GM10266 (cell line): ENCODE measurements around the gene LEP.
"Not testable (repeated sequence)": the region's sequence is repeated elsewhere in the genome, so short reads cannot be mapped to it uniquely, and the experiment has no call there.

Source experiments
- DNase-seq: peaks from one replicate; pipeline ENCODE4 v3.0.0; 2012; ENCODE audit errors: extremely low spot score
- TF ChIP-seq, protein P1 (sequence below): IDR thresholded peaks from 2 replicates; pipeline ENCODE4 v1.5.1; 2012; ENCODE audit warnings: mild to moderate bottlenecking, low read depth; ENCODE audit not compliant: control insufficient read depth, insufficient read depth; ENCODE audit errors: missing control alignments

The LEP gene

DNA sequence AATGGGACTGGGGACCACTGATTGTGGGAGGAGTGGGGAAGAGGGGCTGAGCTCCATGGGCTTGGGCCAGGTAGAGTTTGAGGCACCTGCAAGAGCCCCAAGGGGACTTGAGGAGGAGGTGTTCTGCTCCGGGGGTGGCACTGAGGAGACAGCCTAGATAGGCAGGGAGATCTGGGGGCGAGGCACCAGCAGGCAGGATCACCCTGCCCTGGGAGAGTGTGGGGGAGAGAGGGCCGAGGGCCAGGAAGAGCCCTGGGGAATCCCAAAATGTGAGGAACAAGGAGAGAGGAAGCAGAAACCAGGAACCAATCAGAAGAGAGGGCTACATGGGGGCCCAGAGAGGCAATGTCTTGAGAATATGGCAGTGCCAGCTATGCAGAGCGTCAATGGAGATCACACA, 34.6 kb downstream of the LEP start:
- DNase-seq = no peak
- TF ChIP-seq, protein P1, sequence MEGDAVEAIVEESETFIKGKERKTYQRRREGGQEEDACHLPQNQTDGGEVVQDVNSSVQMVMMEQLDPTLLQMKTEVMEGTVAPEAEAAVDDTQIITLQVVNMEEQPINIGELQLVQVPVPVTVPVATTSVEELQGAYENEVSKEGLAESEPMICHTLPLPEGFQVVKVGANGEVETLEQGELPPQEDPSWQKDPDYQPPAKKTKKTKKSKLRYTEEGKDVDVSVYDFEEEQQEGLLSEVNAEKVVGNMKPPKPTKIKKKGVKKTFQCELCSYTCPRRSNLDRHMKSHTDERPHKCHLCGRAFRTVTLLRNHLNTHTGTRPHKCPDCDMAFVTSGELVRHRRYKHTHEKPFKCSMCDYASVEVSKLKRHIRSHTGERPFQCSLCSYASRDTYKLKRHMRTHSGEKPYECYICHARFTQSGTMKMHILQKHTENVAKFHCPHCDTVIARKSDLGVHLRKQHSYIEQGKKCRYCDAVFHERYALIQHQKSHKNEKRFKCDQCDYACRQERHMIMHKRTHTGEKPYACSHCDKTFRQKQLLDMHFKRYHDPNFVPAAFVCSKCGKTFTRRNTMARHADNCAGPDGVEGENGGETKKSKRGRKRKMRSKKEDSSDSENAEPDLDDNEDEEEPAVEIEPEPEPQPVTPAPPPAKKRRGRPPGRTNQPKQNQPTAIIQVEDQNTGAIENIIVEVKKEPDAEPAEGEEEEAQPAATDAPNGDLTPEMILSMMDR = no peak

DNA sequence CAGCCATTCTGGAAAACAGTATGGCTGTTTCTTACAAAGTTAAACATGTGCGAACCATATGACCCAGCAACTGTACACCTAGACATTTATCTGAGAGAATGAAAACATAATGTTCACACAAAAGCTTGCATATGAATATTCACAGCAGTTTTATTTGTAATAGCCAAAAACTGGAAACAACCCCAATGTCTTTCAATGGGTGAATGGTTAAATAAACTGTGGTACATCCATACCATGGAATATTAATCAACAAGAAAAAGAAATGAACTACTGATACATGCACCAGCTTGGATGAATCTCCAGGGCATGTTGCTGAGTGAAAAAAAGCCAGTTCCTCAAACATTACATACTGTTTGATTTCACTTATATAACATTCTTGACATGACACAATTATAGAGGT, 37.3 kb downstream of the LEP start:
- TF ChIP-seq, protein P1 = no peak
- DNase-seq = no peak

DNA sequence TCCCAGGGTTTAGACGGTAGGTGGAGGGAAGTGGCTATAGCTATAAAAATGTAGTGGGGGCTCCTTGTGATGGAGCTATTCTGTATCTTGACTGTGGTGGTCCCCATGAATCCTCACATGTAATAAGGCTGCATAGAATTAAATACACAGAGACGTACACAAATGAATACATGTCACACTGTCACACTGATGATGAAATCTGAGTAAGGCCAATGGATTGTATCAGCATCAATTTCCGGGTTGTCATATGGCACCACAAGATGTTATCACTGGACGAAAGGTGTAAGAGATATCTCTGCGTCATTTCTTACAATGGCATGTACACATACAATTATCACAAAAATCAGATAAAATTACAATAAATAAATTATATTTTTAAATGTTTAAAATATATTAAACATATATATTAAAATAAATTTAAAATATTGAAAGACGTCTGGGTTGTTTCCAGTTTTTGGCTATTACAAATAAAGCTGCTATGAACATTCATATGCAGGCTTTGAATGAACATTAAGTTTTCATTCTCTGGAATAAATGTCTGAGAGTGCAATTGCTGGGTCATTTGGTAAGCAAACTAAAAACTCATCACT, 38.1 kb downstream of the LEP start:
- DNase-seq = no peak
- TF ChIP-seq, protein P1 = no peak

DNA sequence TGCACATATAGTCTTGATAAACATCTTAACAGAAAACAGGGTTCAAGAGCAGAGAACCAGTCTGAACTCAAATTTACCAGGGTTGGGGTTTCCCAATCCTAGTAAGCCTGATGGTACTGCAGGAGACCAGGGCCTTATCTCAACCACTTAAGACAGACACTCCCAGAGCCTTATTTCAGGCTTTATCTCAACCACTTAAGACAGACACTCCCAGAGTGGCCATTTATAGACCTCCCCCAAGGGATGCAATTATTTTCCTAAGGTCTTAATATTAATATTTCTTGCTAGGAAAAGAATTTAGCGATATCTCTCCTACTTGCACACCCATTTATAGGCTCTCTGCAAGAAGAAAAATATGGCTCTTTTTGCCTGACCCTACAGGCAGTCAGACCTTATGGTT, 39.4 kb downstream of the LEP start:
- not testable (repeated sequence) for DNase-seq

DNA sequence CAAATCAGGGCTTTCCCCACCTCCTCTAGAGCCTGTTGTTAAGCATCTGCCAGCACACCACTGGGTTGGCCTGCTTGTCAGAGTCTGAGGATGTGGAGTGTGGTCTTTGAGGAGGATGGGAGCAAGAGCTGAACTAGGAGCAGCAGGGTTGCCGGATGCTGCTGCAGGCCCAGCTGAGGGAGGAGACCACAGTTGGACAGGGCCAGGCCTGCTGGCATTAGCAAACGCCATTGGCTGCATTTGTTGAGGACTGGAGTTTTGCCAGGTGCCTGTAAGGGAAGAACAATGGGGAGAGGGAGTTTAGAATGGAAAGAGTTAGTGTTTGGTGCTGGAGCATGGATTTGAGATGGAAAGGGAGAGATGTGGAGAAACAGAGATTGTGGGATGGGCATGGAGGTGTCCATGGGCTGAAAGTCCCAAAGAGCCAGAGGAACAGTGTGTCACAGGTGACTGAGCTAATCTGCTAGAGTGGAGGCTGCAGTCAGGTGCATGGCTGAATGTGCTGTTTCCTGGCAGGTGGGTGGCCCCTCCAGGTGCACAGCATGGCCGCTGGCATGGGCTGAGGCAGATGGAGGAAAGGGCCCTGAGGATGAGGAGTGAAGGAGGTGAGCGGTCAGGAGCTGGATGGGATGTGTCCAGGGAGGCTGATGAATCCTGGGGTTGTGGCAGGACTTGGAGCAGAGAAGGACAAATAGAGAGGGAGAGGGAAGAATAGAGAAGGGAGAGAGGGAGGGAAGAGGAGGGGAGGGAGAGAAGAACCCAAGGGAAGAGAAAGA, 40.7 kb downstream of the LEP start:
- TF ChIP-seq, protein P1 = no peak
- no peak for DNase-seq

DNA sequence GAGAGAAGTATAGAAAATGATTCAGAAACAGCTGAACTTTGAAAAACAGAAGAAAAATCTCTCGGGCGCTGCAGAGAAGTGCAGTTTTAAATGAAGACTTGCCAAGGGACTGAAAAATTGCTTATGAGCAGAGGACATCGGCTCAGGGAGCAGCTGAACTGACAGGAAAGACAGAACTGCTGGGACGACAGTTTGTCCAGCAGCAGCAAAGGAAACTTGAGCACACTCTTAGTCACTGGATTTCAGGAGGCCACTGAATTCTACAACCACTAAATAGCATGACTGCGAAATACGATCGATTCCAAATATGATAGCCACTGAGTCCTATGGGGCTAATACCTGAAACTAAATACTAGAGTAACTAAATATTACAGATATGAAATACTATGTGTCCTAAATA, 43.0 kb downstream of the LEP start:
- no peak for DNase-seq
- TF ChIP-seq, protein P1 = no peak

DNA sequence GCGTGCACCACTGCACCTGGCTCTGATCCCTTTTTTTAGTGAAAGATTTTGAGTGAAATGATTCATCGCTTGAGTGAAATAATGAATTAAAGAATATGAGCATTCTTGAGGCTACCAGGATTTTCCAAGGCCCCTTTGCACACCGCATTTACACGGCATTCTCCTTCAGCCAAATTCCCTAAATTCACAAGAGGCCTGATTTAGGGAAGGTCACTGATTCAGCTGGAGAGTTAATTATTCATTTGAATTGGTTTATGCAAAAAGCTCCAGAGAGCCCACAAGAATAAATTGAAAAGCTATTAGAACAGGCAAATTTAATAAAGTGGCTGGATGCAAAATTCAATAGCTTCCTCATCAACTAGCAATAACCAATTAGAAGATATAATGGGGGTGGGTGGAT, 46.5 kb downstream of the LEP start:
- no peak for DNase-seq
- TF ChIP-seq, protein P1 = no peak

DNA sequence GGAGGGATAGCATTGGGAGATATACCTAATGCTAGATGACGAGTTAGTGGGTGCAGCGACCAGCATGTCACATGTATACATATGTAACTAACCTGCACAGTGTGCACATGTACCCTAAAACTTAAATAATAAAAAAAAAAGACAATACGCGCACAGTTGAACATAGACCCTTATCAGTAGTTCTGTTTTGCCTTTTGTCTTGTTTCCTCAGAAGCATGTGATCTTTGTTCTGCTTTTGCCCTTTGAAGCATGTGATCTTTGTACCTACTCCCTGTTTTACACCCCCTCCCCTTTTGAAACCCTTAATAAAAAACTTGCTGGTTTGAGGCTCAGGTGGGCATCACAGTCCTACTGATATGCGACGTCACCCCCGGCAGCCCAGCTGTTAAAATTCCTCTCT, 56.9 kb downstream of the LEP start:
- DNase-seq = not testable (repeated sequence)
